HEK293 (cell line): ENCODE results near the gene GAS7.

Experiments
- KLF9 ChIP-seq: fragments of 450-650 bp; formaldehyde crosslinking; IDR thresholded peaks from 2 replicates; pipeline ENCODE4 v1.5.1; 2016; ENCODE audit warnings: missing biosample characterization, missing genetic modification characterization, low read depth
- SCRT1 ChIP-seq: fragments of 450-650 bp; formaldehyde crosslinking; IDR thresholded peaks from 2 replicates; pipeline ENCODE4 v1.5.1; 2016; ENCODE audit warnings: missing biosample characterization, missing genetic modification characterization, borderline replicate concordance
- YY1 ChIP-seq: fragments of 450-650 bp; formaldehyde crosslinking; IDR thresholded peaks from 2 replicates; pipeline ENCODE4 v1.5.1; 2018; ENCODE audit warnings: missing biosample characterization, missing genetic modification characterization
- ZNF133 ChIP-seq: fragments of 450-650 bp; formaldehyde crosslinking; IDR thresholded peaks from 2 replicates; pipeline ENCODE4 v1.5.1; 2016; ENCODE audit warnings: missing biosample characterization, missing genetic modification characterization
- ZNF274 ChIP-seq, 2 experiments: fragments of 200-500 bp in 1 of 2; fragments of 450-650 bp in 1 of 2; sonication (Bioruptor generic) in 1 of 2; formaldehyde crosslinking in 1 of 2; IDR thresholded peaks; 2 replicates each; pipeline versions ENCODE4 v1.5.1 to v1.6.1; 2014 to 2016; ENCODE audit warnings: borderline replicate concordance in 1 of 2, inconsistent platforms in 1 of 2, low read length in 1 of 2, missing biosample characterization in 1 of 2, missing genetic modification characterization in 1 of 2
- ZNF521 ChIP-seq: fragments of 450-650 bp; formaldehyde crosslinking; IDR thresholded peaks from 2 replicates; pipeline ENCODE4 v1.5.1; 2017; ENCODE audit warnings: missing biosample characterization, mild to moderate bottlenecking, missing genetic modification characterization
- ZNF639 ChIP-seq: fragments of 450-650 bp; formaldehyde crosslinking; IDR thresholded peaks from 2 replicates; pipeline ENCODE4 v1.5.1; 2016; ENCODE audit warnings: missing biosample characterization, missing genetic modification characterization
- TF ChIP-seq, protein P1 (sequence below): fragments of 450-650 bp; formaldehyde crosslinking; IDR thresholded peaks from 2 replicates; pipeline ENCODE4 v1.5.1; 2016; ENCODE audit warnings: missing biosample characterization, missing genetic modification characterization
- TF ChIP-seq, protein P2 (sequence below): fragments of 450-650 bp; formaldehyde crosslinking; optimal IDR thresholded peaks from 2 replicates; pipeline ENCODE3; 2016; ENCODE audit warnings: missing biosample characterization, mild to moderate bottlenecking, missing genetic modification characterization
- TF ChIP-seq, protein P3 (sequence below): fragments of 450-650 bp; formaldehyde crosslinking; IDR thresholded peaks from 2 replicates; pipeline ENCODE4 v1.5.1; 2016; ENCODE audit warnings: missing biosample characterization, missing genetic modification characterization

GRCh38 chr17:10130263-10130662 lies 68.1 kb downstream of the GAS7 start:
- TF ChIP-seq ZNF521: no peak
- TF ChIP-seq ZNF639 (tag by site-specific recombination): no peak
- TF ChIP-seq, protein P1, sequence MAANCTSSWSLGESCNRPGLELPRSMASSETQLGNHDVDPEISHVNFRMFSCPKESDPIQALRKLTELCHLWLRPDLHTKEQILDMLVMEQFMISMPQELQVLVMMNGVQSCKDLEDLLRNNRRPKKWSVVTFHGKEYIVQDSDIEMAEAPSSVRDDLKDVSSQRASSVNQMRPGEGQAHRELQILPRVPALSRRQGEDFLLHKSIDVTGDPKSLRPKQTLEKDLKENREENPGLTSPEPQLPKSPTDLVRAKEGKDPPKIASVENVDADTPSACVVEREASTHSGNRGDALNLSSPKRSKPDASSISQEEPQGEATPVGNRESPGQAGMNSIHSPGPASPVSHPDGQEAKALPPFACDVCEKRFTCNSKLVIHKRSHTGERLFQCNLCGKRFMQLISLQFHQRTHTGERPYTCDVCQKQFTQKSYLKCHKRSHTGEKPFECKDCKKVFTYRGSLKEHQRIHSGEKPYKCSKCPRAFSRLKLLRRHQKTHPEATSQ (tag by site-specific recombination): no peak
- TF ChIP-seq ZNF274 (IDR thresholded peaks at IDR 0.05; ENCODE audit: low read length): no peak
- TF ChIP-seq ZNF274 (tag by site-specific recombination; IDR thresholded peaks at IDR 0.05; ENCODE audit: borderline replicate concordance): no peak
- TF ChIP-seq, protein P2, sequence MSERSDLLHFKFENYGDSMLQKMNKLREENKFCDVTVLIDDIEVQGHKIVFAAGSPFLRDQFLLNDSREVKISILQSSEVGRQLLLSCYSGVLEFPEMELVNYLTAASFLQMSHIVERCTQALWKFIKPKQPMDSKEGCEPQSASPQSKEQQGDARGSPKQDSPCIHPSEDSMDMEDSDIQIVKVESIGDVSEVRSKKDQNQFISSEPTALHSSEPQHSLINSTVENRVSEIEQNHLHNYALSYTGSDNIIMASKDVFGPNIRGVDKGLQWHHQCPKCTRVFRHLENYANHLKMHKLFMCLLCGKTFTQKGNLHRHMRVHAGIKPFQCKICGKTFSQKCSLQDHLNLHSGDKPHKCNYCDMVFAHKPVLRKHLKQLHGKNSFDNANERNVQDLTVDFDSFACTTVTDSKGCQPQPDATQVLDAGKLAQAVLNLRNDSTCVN (tag by site-specific recombination): no peak
- no peak for TF ChIP-seq ZNF133
- TF ChIP-seq, protein P3, sequence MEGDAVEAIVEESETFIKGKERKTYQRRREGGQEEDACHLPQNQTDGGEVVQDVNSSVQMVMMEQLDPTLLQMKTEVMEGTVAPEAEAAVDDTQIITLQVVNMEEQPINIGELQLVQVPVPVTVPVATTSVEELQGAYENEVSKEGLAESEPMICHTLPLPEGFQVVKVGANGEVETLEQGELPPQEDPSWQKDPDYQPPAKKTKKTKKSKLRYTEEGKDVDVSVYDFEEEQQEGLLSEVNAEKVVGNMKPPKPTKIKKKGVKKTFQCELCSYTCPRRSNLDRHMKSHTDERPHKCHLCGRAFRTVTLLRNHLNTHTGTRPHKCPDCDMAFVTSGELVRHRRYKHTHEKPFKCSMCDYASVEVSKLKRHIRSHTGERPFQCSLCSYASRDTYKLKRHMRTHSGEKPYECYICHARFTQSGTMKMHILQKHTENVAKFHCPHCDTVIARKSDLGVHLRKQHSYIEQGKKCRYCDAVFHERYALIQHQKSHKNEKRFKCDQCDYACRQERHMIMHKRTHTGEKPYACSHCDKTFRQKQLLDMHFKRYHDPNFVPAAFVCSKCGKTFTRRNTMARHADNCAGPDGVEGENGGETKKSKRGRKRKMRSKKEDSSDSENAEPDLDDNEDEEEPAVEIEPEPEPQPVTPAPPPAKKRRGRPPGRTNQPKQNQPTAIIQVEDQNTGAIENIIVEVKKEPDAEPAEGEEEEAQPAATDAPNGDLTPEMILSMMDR: no peak
- no peak for TF ChIP-seq KLF9 (tag by site-specific recombination)
- TF ChIP-seq YY1 (tag by site-specific recombination): no peak
- no peak for TF ChIP-seq SCRT1
